HEK293T (cell line): ENCODE measurements around the gene PARP12.

Experiments
- CTCF ChIA-PET: fragments of 350-600 bp; formaldehyde crosslinking; extraction: SDS; loops from one replicate; lab custom pipeline; 2021; ENCODE audit warnings: antibody characterized with exemption, inconsistent platforms; lab: Yijun Ruan, JAX
- POLR2A ChIA-PET: fragments of 350-600 bp; formaldehyde crosslinking; extraction: SDS; loops from one replicate; lab custom pipeline; 2020; ENCODE audit warnings: antibody characterized with exemption, inconsistent platforms; lab: Yijun Ruan, JAX
- DNase-seq: peaks from one replicate; pipeline ENCODE4 v3.0.0; 2012; ENCODE audit warnings: mixed read lengths; ENCODE audit errors: extremely low spot score
- ARNT ChIP-seq: fragments of 450-650 bp; IDR thresholded peaks from 2 replicates; pipeline ENCODE4 v1.6.1; 2017; ENCODE audit warnings: mild to moderate bottlenecking
- BHLHE40 ChIP-seq: fragments of 450-650 bp; IDR thresholded peaks from 2 replicates; pipeline ENCODE4 v1.6.1; 2016; ENCODE audit warnings: mild to moderate bottlenecking, moderate library complexity, borderline replicate concordance
- CTBP1 ChIP-seq: fragments of 450-650 bp; IDR thresholded peaks from 2 replicates; pipeline ENCODE4 v1.6.1; 2016; ENCODE audit warnings: borderline replicate concordance
- ELF4 ChIP-seq: fragments of 450-650 bp; IDR thresholded peaks from 2 replicates; pipeline ENCODE4 v1.6.1; 2017; ENCODE audit warnings: antibody characterized with exemption
- FOXA1 ChIP-seq: fragments of 450-650 bp; IDR thresholded peaks from 2 replicates; pipeline ENCODE4 v1.6.1; 2016; ENCODE audit warnings: mild to moderate bottlenecking
- FOXK2 ChIP-seq: fragments of 450-650 bp; IDR thresholded peaks from 2 replicates; pipeline ENCODE4 v1.6.1; 2016; ENCODE audit warnings: mild to moderate bottlenecking
- FOXM1 ChIP-seq: fragments of 450-650 bp; IDR thresholded peaks from 2 replicates; pipeline ENCODE4 v1.6.1; 2017; ENCODE audit warnings: mild to moderate bottlenecking, borderline replicate concordance
- HDGF ChIP-seq: fragments of 450-650 bp; IDR thresholded peaks from 2 replicates; pipeline ENCODE4 v1.6.1; 2017; ENCODE audit warnings: antibody characterized with exemption, borderline replicate concordance
- L3MBTL2 ChIP-seq: fragments of 450-650 bp; conservative IDR thresholded peaks from 2 replicates; pipeline ENCODE4 v1.6.1; 2016; ENCODE audit warnings: mild to moderate bottlenecking
- LEF1 ChIP-seq: fragments of 450-650 bp; IDR thresholded peaks from 2 replicates; pipeline ENCODE4 v1.6.1; 2017; ENCODE audit warnings: mild to moderate bottlenecking, borderline replicate concordance
- NFRKB ChIP-seq: fragments of 450-650 bp; IDR thresholded peaks from 2 replicates; pipeline ENCODE4 v1.6.1; 2016; ENCODE audit warnings: mild to moderate bottlenecking, moderate library complexity
- SP1 ChIP-seq: fragments of 450-650 bp; IDR thresholded peaks from 2 replicates; pipeline ENCODE4 v1.6.1; 2017
- SUZ12 ChIP-seq: fragments of 450-650 bp; IDR thresholded peaks from 2 replicates; pipeline ENCODE4 v1.6.1; 2016; ENCODE audit warnings: mild to moderate bottlenecking
- TARDBP ChIP-seq: fragments of 450-650 bp; IDR thresholded peaks from 2 replicates; pipeline ENCODE4 v1.6.1; 2016
- ZNF384 ChIP-seq: fragments of 450-650 bp; IDR thresholded peaks from 2 replicates; pipeline ENCODE4 v1.6.1; 2016
- TF ChIP-seq, protein P1 (sequence below): fragments of 450-650 bp; IDR thresholded peaks from 2 replicates; pipeline ENCODE4 v1.6.1; 2016

The PARP12 gene

DNA sequence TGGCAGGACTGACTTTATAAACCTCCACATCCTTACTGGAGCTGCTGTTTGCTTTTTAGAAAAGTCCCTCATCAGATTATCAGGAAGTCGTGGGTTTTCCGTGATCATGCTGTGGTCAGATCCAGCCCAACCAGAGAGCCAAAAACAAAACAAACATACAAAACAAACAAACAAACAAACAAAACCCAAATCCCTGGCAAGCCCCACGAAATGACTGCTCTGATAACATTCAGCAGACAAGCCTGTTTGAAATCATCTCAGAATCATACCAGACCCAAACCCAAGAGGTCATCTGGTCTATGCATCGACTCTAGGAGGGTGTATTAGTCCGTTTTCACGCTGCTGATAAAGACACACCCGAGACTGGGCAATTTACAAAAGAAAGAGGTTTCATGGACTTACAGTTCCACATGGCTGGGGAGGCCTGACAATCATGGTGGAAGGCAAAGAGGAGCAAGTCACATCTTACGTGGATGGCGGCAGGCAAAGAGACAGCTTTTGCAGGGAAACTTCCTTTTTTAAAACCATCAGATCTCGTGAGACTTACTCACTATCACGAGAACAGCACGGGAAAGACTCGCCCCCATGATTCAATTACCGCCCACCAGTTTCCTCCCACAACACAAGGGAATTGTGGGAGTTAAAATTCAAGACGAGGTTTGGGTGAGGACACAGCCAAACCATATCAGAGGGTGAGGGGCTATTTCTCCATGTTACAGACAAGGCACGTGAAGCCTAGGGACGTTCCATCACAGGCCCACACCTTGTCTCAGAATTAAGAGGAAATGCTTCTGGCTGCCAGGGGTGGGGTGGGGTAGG is 85.7 kb downstream of the PARP12 start:
- ChIA-PET POLR2A (no interaction called here), CTCF (no interaction called here)
- no peak for TF ChIP-seq LEF1
- no peak for TF ChIP-seq SUZ12
- TF ChIP-seq L3MBTL2, result no peak
- no peak for TF ChIP-seq FOXA1
- no peak for TF ChIP-seq ZNF384
- no peak for TF ChIP-seq HDGF
- TF ChIP-seq BHLHE40, result no peak
- no peak for TF ChIP-seq FOXK2
- TF ChIP-seq, protein P1, sequence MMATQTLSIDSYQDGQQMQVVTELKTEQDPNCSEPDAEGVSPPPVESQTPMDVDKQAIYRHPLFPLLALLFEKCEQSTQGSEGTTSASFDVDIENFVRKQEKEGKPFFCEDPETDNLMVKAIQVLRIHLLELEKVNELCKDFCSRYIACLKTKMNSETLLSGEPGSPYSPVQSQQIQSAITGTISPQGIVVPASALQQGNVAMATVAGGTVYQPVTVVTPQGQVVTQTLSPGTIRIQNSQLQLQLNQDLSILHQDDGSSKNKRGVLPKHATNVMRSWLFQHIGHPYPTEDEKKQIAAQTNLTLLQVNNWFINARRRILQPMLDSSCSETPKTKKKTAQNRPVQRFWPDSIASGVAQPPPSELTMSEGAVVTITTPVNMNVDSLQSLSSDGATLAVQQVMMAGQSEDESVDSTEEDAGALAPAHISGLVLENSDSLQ, result no peak
- no peak for TF ChIP-seq SP1
- no peak for TF ChIP-seq FOXM1
- TF ChIP-seq CTBP1, result no peak
- TF ChIP-seq TARDBP, result no peak
- no peak for TF ChIP-seq ARNT
- TF ChIP-seq NFRKB, result no peak
- no peak for TF ChIP-seq ELF4
- no peak for DNase-seq

DNA sequence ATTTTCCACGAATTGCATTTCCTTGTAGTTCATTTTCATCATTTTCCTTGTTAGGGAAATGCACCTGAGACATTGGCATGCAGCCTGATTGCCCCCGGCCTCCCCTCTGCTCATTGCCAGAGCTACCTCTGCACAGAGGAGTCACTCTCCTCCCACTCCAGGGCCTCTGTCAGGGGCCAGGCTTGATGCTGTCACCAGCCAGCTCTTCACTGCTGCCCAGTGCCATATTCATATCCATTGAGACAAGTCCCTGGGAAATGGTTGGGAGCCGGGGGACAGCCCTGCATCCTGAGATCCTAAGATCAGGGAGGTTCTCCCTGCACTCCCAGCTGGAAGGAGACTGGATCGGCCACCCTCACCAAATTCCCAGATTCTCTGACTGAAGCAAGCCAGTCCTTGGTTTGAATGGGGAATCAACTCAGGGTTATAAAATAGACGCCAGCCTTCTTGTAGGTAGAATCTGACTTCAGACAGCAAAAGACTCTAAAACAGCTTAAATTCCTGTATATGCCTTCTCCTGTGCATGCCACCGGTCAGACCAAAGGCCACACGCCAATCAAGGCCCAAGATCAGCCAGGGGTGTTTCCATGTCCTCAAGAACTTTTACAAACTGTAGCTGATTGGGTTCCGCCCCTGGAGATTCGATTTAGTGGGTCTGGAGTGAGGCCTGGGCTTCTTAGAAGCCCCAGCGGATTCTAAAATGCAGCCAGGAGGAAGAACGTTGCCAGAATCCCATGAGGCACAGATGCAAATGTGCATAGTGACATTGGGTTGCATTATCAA is 86.5 kb downstream of the PARP12 start:
- TF ChIP-seq SP1, result no peak
- no peak for TF ChIP-seq SUZ12
- no peak for TF ChIP-seq CTBP1
- no peak for TF ChIP-seq TARDBP
- no peak for TF ChIP-seq L3MBTL2
- TF ChIP-seq NFRKB, result no peak
- TF ChIP-seq, protein P1, result no peak
- TF ChIP-seq ELF4, result no peak
- TF ChIP-seq ARNT, result no peak
- no peak for TF ChIP-seq FOXA1
- TF ChIP-seq LEF1, result no peak
- no peak for TF ChIP-seq FOXK2
- no peak for DNase-seq
- POLR2A ChIA-PET, result no interaction called here
- CTCF ChIA-PET, result no interaction called here

DNA sequence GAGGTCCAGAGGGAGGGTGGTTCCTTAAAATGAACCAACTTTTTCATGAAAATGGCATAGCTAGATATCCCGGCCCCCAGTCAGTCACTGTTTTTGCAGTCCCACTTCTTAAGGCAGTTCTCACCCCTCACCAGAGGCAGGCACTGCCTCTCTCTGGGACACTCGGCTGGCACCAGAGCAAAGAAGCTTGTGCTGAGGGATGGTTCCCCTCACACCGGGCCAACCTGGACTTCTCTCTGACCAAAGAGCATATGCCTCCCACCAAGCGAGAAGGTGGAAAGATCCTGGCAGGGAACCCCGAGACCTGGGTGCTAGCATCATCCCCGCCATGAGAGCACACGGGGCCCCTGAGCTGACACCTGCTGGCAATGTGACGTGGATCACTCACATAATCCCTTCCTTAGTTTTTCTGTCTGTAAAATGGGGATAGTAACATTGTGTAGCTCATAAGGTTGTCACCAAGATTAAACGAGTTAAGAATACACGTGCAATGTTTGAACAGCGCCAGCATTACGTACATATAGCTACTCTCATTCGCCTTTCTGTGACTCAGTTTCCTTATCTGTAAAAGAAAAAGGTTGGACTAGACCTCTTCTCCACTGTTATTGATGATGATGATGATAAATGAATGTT is 88.5 kb downstream of the PARP12 start:
- POLR2A ChIA-PET, result interaction anchor here (0.9 kb wide), 1 partner anchor 426 kb away, joined by 3 read pairs; no protein-coding TSS in a partner anchor
- TF ChIP-seq FOXM1, result no peak
- no peak for TF ChIP-seq ZNF384
- TF ChIP-seq ARNT, result no peak
- no peak for TF ChIP-seq CTBP1
- no peak for TF ChIP-seq L3MBTL2
- no peak for TF ChIP-seq HDGF
- no peak for TF ChIP-seq BHLHE40
- TF ChIP-seq NFRKB, result no peak
- no peak for TF ChIP-seq SUZ12
- no peak for TF ChIP-seq TARDBP
- TF ChIP-seq FOXK2, result no peak
- no peak for TF ChIP-seq ELF4
- TF ChIP-seq LEF1, result no peak
- TF ChIP-seq, protein P1, result no peak

More for the DNA sequence above, 88.5 kb downstream of the PARP12 start:
- CTCF ChIA-PET, result interaction anchor here (0.6 kb wide), 1 partner anchor 19 kb away, joined by 3 read pairs; no protein-coding TSS in a partner anchor
- DNase-seq, result no peak
